Epithelial cell of esophagus (primary cell): ENCODE data around the gene ZCCHC14.

Experiments
- DNase-seq: peaks from one replicate; pipeline ENCODE4 v3.0.0; 2010; ENCODE audit warnings: low read depth
- H3K4me3 ChIP-seq: 2 replicates; pipeline ENCODE4 v1.5.1; 2011; ENCODE audit warnings: mild to moderate bottlenecking, low read length, control low read depth
- CTCF ChIP-seq: IDR thresholded peaks from 2 replicates; pipeline ENCODE4 v1.5.1; 2011; ENCODE audit warnings: low read depth, mild to moderate bottlenecking, low read length, control low read depth, inconsistent platforms; ENCODE audit not compliant: insufficient read depth; ENCODE audit errors: missing control alignments

The ZCCHC14 gene

GRCh38 chr16:87538594-87538993 is 45.8 kb upstream of the ZCCHC14 start:
- TF ChIP-seq CTCF = no peak
- H3K4me3 ChIP-seq = no peak overlapping the region
- no peak for DNase-seq

- H3K4me3 ChIP-seq = no peak overlapping the region
- TF ChIP-seq CTCF = no peak
- no peak for DNase-seq
Observed at GRCh38 chr16:87538160-87538559, 45.3 kb upstream of the ZCCHC14 start.

GRCh38 chr16:87536795-87537142 is 43.9 kb upstream of the ZCCHC14 start:
- DNase-seq = no peak
- H3K4me3 ChIP-seq = no peak overlapping the region
- no peak for TF ChIP-seq CTCF

- H3K4me3 ChIP-seq = no peak overlapping the region
- TF ChIP-seq CTCF = no peak
- DNase-seq = no peak
Observed at GRCh38 chr16:87535855-87536794, 43.3 kb upstream of the ZCCHC14 start.

GRCh38 chr16:87535457-87535854 is 42.6 kb upstream of the ZCCHC14 start:
- TF ChIP-seq CTCF = no peak

GRCh38 chr16:87534751-87535150 is 41.9 kb upstream of the ZCCHC14 start:
- TF ChIP-seq CTCF = no peak
- no peak for DNase-seq
- no peak overlapping the region for H3K4me3 ChIP-seq

More at GRCh38 chr16:87535457-87535854, 42.6 kb upstream of the ZCCHC14 start:
- no peak for DNase-seq
- H3K4me3 ChIP-seq = no peak overlapping the region
